Measurements from ENCODE around the gene ITPK1.
A peak's percentile ranks its signal among the peaks of the same experiment; 100 is the strongest.

Gene ITPK1

GRCh38 chr14:92922155-92922735 is 193.5 kb downstream of the ITPK1 start:
- DNase-seq (ENCODE audit: low read depth), result no peak

DNA sequence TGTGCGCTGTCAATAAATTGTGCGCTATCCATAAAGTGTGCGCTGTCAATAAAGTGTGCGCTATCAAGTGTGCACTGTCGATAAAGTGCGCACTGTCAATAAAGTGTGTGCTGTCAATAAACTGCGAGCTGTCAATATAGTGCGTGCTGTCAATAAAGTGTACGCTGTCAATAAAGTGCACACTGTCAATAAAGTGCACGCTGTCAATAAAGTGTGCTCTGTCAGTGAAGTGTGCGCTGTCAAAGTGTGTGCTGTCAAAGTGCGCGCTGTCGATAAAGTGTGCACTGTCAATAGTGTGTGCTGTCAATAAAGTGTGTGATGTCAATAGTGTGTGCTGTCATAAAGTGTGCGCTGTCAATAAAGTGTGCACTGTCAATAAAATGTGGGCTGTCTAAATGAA is 195.7 kb downstream of the ITPK1 start:
- no peak for DNase-seq (ENCODE audit: low read depth)

DNA sequence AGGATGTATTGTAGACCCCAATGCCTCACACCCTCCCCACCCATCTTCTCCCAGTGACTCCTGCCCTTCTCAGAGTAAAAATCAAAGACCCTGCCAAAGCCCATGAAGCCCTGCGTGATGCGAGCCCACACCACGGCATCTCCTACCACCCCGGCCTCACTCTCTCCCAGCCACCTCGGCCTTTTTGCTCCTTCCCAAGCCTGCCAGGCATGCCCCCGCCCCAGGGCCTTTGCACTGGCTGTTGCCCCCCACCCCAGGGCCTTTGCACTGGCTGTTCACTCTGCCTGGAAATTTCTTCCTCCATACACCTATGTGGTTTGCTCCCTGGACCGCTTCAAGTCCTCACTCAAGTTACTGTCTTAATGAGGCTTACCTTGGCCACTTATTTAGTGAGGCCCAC is 197.8 kb downstream of the ITPK1 start:
- DNase-seq (ENCODE audit: low read depth), result no peak

DNA sequence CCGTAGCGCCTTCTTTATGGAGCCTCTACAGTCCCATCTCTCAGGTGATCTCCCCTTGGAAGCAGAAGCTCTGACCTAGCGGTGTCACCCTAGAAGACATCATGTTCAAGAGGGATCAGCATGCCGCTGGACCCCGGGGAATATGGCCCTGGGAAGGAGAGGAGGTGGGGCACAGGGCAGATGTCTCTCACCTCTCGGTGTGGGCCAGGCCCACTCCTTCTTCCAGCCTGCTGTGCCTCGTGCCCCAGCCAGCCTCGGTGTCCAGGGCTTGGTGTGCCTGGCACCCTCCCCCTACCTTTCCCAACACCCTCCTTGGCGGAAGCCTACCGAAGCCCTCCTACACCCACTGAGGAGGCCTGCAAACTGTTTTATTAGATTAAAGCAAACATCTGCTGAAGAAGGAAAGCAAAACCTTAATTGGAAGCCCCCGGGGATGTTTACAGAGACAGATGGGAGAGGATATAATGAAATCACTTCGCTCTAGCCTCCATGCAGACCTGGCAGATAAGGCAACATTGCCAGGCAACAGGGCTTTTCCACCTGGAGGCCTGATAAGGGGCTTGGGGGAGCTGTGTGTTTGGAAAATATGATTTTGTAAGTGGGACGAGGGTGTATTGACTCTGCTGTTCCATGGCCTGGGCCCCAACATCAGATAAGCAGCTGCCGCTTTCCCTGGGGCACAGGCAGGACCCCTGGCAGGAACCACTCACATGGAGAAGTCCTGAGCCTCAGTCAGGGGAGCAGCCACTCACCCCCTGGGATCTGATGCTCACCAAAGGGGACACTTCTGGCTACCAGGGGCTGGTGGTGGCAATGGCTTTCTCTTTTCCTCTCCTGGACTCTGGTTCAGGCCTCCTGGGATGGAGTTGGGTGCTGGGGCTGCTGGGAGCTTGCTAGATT is 198.4 kb downstream of the ITPK1 start:
- no peak for DNase-seq (ENCODE audit: low read depth)

- no peak for DNase-seq (ENCODE audit: low read depth)
Observed at GRCh38 chr14:92916201-92916600, 199.5 kb downstream of the ITPK1 start.

DNA sequence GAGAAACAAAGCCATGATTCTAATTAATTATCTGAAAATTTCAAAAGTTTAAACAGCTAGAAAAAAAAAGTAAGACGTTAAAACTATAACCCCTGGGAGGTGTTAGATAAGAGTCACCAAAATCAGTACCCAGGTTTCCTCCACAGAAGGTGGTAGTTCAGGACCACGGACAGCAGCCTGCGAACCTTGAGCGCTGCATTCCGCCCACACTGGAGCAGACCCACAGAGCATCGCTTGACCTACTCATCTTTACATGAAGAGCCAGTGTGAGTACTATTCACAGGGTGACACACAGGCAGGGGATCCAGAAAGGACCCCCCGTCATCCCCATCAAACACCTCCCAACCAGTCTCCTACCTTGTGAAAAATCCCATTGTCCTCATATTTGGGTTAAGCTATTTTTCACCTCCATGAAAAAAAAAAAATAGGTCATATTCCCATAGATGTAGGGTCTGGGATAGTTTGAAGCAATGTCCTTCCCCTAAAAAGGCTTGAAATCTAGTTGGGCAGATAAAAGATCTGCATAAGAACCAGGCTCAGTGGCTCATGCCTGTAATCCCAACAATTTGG is 201.6 kb downstream of the ITPK1 start:
- peak; percentile 12 for DNase-seq (ENCODE audit: low read depth)

- no peak for DNase-seq (ENCODE audit: low read depth)
Observed at GRCh38 chr14:92907316-92907911, 208.3 kb downstream of the ITPK1 start.

DNA sequence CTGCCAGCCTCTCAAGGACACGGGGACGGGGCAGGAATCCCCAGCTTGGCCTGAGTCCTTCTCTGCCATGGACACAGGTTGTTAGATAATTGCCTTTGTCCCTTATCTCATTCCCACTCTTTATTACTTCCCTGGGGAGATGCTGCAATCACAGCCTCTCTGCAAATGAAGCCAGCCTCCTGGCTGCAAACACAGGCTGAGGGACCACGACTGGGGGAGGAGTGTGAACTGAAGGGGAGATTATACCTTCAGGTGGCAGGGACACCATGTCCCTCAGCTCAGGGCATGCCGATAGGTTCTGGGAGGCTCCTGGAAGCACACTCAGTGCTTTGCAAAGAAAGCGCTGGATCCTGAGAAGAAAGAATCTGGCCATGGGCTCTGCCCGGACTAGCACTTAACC is 208.9 kb downstream of the ITPK1 start:
- no peak for DNase-seq (ENCODE audit: low read depth)

- DNase-seq (ENCODE audit: low read depth), result no peak
Observed at GRCh38 chr14:92906420-92906819, 209.3 kb downstream of the ITPK1 start.

- DNase-seq (ENCODE audit: low read depth), result no peak
Observed at GRCh38 chr14:92905667-92906066, 210.1 kb downstream of the ITPK1 start.

- DNase-seq (ENCODE audit: low read depth), result no peak
Observed at GRCh38 chr14:92903359-92903758, 212.4 kb downstream of the ITPK1 start.

DNA sequence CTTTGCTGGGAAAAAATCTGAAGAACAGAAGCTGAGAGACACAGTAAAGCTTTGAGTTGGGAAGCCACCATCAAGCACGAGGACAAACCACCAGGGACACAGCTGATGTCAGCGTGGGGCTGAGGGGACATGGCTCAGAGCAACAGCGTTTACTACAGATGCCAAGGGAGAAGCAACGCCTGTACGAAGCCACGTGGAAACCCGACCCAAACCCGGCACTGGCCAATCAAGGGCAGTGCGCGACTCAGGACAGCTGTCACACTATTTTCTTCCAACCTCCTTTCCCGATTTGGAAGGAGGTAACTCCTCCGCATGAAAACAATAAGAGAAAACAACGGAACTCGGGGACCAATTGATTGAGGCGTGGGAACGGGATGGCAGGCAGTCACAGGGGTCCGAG is 213.0 kb downstream of the ITPK1 start:
- DNase-seq (ENCODE audit: low read depth), result no peak

DNA sequence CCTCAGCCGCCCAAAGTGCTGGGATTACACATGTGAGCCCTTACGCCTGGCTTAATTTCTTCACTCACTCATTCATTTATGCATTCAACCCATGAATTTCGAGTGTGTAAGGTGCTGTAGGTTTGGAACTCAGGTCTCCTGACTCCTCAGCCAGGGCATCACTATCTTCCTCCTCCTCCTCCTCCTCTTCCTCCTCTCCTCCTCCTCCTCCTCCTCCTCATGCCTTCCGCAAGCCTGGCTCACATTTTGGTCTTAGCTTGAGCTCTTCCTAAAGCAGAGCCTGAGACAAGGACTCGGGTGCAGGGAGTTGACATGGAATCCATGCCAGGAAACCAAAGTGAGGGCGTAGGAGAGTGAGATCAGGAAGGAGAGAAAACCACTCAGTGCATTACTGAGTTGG is 213.5 kb downstream of the ITPK1 start:
- no peak for DNase-seq (ENCODE audit: low read depth)

GRCh38 chr14:92900660-92901059 is 215.1 kb downstream of the ITPK1 start:
- no peak for DNase-seq (ENCODE audit: low read depth)

GRCh38 chr14:92898566-92899131 is 217.1 kb downstream of the ITPK1 start:
- no peak for DNase-seq (ENCODE audit: low read depth)

GRCh38 chr14:92897922-92898565 is 217.7 kb downstream of the ITPK1 start:
- peak; percentile 12 for DNase-seq (ENCODE audit: low read depth)

GRCh38 chr14:92895352-92895878 is 220.3 kb downstream of the ITPK1 start:
- no peak for DNase-seq (ENCODE audit: low read depth)

GRCh38 chr14:92892589-92892988 is 223.1 kb downstream of the ITPK1 start:
- DNase-seq (ENCODE audit: low read depth), result no peak

GRCh38 chr14:92890830-92891588 is 224.7 kb downstream of the ITPK1 start:
- no peak for DNase-seq (ENCODE audit: low read depth)

GRCh38 chr14:92888896-92889295 is 226.8 kb downstream of the ITPK1 start:
- DNase-seq (ENCODE audit: low read depth), result no peak

DNA sequence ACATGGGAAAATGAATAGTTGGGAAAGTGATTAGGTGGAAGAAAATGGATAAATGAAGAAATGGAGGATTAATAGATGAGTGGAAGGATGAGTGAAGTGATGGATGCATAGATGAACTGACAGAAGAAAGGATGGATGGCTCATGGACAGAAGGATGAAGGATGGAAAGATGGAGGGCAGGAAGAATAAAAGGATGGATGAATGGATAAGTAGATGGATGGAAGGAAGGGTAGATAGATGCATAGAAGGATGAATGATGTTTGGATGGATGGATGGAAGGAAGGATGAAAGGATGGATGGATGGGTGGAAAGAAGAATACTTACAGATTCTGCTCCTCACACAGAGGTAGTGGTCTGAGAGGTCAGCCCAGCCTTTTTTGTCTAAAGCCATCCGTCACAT is 228.6 kb downstream of the ITPK1 start:
- DNase-seq (ENCODE audit: low read depth), result no peak
